CMK (cell line): ENCODE data around the gene ADGRB3.
"Not testable (repeated sequence)": the region's sequence is repeated elsewhere in the genome, so short reads cannot be mapped to it uniquely, and the experiment has no call there.

Experiments used
- DNase-seq: peaks from one replicate; pipeline ENCODE4 v3.0.0-alpha.2; 2010; ENCODE audit warnings: low read depth

Gene ADGRB3

GRCh38 chr6:69340196-69340595, 705.1 kb downstream of the ADGRB3 start:
- DNase-seq = no peak

DNA sequence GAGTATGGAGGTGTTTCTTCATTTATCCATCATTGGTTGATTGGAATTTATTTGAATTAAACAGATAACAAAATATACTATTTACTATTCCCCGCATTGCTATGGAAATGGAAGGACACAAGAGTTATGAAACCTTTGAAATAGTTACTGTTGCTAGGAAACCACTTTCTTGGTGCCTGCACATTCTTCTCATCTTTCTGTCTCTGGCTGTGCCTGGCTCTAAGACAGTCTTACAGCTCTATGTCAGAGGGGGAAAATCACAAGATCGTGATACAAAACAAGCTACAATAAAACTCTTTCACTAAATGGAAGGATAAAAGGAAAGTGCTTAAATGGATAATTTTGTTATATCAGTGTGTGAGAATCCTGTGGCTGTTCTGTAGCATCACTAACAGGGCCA, 708.8 kb downstream of the ADGRB3 start:
- DNase-seq = no peak

DNA sequence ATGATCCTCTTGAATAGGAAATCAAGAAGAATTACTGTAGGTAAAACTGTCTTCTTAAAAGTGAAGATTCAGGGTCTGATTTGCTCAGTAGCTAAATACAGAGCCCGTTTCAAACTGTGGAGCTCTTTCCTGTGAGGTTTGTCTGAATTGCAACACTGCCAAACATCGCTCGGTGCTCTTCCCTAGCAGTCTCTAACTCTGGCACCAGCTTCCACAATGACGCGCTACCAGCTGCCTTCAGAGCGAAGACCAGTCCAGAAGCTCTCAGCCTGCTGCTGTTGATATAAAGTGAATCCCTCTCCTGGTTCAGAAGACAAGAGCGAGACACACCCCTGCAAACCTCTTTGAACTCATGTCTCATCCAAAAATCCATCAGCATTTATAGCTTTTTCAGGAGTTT, 714.7 kb downstream of the ADGRB3 start:
- DNase-seq = no peak

GRCh38 chr6:69362209-69362608, 727.1 kb downstream of the ADGRB3 start:
- DNase-seq = no peak

- no peak for DNase-seq
Measured at GRCh38 chr6:69366831-69367230, 731.7 kb downstream of the ADGRB3 start.

- DNase-seq = no peak
Measured at GRCh38 chr6:69368613-69369012, 733.5 kb downstream of the ADGRB3 start.

- DNase-seq = no peak
Measured at GRCh38 chr6:69370763-69371162, 735.7 kb downstream of the ADGRB3 start.

- no peak for DNase-seq
Measured at GRCh38 chr6:69378326-69378725, 743.2 kb downstream of the ADGRB3 start.

DNA sequence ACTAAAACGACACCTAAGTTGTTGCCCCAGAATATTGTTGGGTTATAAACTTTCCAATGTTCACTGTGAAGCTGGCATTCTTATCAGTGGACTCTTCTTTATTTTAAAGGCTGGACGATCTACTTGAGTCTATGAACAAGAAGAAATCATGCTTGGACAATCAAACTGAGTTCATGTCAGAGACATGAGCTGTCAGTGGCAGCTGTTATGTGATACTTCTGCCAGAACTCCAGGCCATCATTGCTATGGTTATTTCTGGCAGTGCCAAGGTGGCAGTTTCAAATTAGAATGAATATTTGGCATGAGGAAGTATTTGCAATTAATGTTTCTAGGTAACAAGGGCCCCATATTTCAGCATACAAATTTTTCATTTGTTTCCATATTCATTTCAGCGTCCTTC, 744.4 kb downstream of the ADGRB3 start:
- DNase-seq = no peak

DNA sequence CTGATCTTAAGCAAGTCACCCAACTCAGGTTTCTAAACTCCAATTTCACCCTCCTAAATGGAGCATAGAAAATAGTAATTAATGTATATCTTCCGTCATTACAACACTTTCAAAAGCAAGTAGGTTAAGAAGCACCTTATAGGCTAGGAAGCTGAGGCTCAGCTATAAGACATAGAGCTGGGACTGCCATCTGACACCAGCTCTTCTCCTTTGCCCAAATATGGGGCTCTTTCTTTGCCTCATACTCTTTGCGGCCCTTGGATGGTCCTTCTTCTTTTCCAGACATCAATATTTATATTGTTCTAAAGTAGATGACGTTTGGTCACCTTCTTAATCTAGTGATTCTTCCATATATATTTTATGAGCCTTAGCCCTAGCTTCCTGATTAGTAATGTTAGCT, 748.5 kb downstream of the ADGRB3 start:
- DNase-seq = no peak

GRCh38 chr6:69386426-69386825, 751.3 kb downstream of the ADGRB3 start:
- no peak for DNase-seq

- DNase-seq = no peak
Measured at GRCh38 chr6:69390125-69390524, 755.0 kb downstream of the ADGRB3 start.

DNA sequence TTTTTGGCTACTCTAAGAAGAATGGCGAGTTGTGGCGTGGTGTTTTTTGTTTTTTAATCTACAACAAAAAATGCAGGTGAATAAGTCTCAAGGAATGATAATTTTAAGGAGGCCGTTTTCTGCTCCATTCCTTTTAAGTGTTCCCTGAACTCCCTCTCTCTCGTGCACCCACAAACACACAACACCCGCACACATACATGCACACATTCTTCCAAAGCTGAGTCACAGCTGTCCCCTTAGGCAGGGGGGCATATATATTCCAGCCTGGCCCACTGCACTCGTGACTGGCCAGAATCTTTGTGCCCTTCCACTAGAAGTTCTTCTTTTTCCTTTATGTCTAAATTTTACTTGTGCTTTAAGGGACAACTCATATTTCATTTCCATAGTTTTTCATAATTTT, 756.0 kb downstream of the ADGRB3 start:
- DNase-seq = no peak

DNA sequence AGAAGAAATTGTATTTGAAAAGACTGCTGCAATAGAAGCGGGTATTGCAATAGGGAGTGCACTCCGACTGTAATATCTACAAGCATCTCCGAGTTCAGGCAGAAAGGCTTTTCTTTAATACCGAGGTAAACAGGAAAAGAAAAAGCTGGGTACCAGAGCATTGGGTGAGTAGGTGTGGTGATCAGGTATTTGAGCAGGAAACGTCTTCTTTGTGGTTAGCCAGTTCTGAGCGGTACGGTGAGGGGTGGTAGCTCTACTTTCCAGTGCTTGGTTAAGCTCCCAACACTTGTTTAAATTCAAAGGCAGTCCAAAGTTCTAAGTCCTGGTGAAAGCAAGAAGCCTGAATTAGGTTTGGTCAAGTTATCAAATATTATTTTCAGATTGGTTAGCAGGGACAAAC, 757.7 kb downstream of the ADGRB3 start:
- no peak for DNase-seq

- DNase-seq = no peak
Measured at GRCh38 chr6:69398311-69398710, 763.2 kb downstream of the ADGRB3 start.

DNA sequence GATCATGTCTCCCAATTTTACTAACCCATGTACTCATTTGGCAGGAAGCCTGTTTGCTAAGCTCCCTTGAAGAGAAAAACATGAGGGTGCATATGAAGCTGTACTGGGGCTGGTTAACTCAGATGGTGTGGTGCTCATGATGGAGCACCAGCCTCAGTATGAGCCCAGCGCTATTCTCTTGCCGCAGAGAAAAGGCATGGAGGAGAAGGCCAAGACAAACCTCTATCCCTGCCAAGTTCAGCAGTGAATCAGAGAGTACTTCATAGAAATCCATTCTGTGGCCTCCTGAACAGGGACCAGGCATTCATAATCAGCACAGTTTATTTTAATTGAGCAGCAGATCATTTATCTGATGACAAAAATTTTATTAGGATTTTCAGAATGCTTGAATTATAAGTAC, 763.6 kb downstream of the ADGRB3 start:
- no peak for DNase-seq

DNA sequence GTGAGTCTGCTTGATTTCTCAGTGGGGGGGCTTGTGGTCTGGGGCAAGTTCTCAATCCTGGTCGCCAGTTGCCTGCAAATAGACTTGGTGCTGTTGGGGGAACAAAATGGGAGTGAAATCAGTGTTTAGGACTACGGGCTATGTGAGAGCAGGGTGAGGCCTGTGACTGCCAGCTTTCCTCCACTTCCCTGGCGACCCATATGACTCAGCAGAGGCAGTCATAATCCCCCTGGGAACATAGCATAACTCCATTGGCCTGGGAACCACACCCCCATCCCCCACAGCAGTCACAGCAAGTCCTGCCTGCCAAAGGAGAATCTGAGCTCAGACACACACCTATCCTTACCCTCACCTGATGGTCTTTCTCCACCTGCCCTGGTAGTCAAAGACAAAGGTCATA, 773.8 kb downstream of the ADGRB3 start:
- no peak for DNase-seq

GRCh38 chr6:69416776-69417175, 781.7 kb downstream of the ADGRB3 start:
- no peak for DNase-seq

- no peak for DNase-seq
Measured at GRCh38 chr6:69421269-69421668, 786.2 kb downstream of the ADGRB3 start.

DNA sequence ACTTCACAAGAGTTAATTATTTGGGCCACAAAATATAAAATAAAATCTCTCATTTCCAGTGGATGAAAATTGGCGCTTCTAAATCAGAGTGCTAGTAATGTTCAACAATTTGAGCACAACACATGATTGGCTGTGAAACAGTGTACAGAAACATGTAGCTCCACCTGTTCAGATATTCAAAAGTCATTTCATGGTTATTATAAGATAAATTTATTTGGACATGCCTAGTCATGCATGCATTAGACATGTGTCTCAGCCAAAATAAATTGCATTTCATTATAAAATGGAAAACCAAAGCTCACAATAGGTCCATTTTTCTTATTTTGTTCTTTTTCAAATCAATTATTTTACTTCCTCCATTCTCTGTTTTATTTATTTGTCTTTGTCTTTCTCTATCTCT, 786.9 kb downstream of the ADGRB3 start:
- no peak for DNase-seq

- DNase-seq = no peak
Measured at GRCh38 chr6:69422475-69422874, 787.4 kb downstream of the ADGRB3 start.

- no peak for DNase-seq
Measured at GRCh38 chr6:69423785-69424184, 788.7 kb downstream of the ADGRB3 start.

GRCh38 chr6:69424581-69424980, 789.5 kb downstream of the ADGRB3 start:
- DNase-seq = no peak

GRCh38 chr6:69427882-69428281, 792.8 kb downstream of the ADGRB3 start:
- no peak for DNase-seq

DNA sequence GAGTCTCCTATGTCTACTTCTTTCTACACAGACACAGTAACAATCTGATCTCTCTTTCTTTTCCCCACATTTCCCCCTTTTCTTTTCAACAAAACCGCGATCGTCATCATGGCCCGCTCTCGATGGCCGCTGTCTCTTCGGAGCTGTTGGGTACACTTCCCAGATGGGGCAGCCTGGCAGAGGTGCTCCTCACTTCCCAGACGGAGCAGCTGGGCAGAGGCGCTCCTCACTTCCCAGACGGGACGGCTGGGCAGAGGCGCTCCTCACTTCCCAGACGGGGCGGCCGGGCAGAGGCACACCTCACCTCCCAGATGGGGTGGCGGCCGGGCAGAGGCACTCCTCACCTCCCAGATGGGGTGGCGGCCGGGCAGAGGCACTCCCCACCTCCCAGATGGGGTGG, 797.1 kb downstream of the ADGRB3 start:
- not testable (repeated sequence) for DNase-seq
